Thymus (tissue), 11 donors: ENCODE measurements around the gene JAM3. TPM values are rescaled to one million over a fixed set of nuclear protein-coding genes. Genes with fewer than 3 reads are reported as not detected.

Source experiments
- DNase-seq, 9 donors: peaks; one replicate each; pipeline ENCODE4 v3.0.0-alpha.2; 2013; ENCODE audit warnings: low spot score in 9 of 9, low read depth in 6 of 9, missing footprints in 1 of 9
- H3K27ac ChIP-seq, 2 donors: one replicate each; pipeline ENCODE4 v1.5.1; 2013; ENCODE audit warnings: control low read depth in 1 of 2, low read depth in 1 of 2, low read length in 1 of 2, mild to moderate bottlenecking in 1 of 2, moderate library complexity in 1 of 2
- H3K27me3 ChIP-seq, 2 donors: one replicate each; pipeline ENCODE4 v1.5.1; 2013; ENCODE audit warnings: low read length in 1 of 2; ENCODE audit not compliant: control insufficient read depth in 2 of 2, insufficient read depth in 1 of 2
- H3K36me3 ChIP-seq, 2 donors: one replicate each; pipeline ENCODE4 v1.5.1; 2013; ENCODE audit warnings: low read length in 1 of 2, mild to moderate bottlenecking in 1 of 2, moderate library complexity in 1 of 2; ENCODE audit not compliant: control insufficient read depth in 2 of 2, insufficient read depth in 2 of 2
- H3K4me1 ChIP-seq, 2 donors: one replicate each; pipeline ENCODE4 v1.5.1; 2013; ENCODE audit warnings: low read length in 2 of 2; ENCODE audit not compliant: control insufficient read depth in 2 of 2, insufficient read depth in 2 of 2
- H3K4me3 ChIP-seq, 2 donors: one replicate each; pipeline ENCODE4 v1.5.1; 2013; ENCODE audit warnings: low read length in 2 of 2, control low read depth in 1 of 2, mild to moderate bottlenecking in 1 of 2
- H3K9me3 ChIP-seq, 2 donors: one replicate each; pipeline ENCODE4 v1.5.1; 2013; ENCODE audit warnings: low read length in 1 of 2, mild to moderate bottlenecking in 1 of 2; ENCODE audit not compliant: control insufficient read depth in 2 of 2, insufficient read depth in 1 of 2
- WGBS: extraction: QIAGEN DNeasy Blood & Tissue Kit; methylation state at CpG from one replicate; pipeline ENCODE4 v1.1.7; 2013; 5-methylcytosine and 5-hydroxymethylcytosine counted together
- polyA plus RNA-seq: library from polyadenylated mRNA; stranded (reverse); fragments of 200-250 nt; gene quantifications from one replicate; pipeline ENCODE4 v1.2.3, GENCODE V29; 2013
- total RNA-seq: library from RNA; stranded (reverse); fragments of 120-200 nt; gene quantifications from one replicate; pipeline ENCODE4 v1.2.4, GENCODE V29; 2013
- donor health status: healthy.

The JAM3 gene
- total and polyA plus RNA-seq, 2 donors: 15.8 to 19.3 TPM

DNA sequence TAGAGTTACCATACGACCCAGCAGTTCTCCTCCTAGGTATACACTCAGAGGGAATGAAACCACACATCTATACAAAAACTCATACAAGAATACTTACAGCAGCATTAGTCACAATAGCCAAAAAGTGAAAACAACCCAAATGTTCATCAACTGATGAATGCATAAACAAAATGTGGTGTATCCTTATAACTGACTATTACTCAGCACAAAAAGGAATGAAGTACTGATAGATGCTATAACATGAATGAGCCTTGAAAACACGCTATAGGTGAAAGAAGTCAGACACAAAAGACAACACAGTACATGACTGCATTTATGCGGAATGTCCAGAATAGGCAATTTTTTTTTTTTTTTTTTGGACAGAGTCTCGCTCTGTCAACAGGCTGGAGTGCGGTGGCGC, 131.8 kb downstream of the JAM3 start:
- WGBS: 98% methylated on average over 6 of the region's 6 CpGs
- no peaks in the 10 kb centered on the region for H3K4me1 ChIP-seq
- no peak overlapping the region for H3K4me3 ChIP-seq
- H3K27ac ChIP-seq: no peak overlapping the region
- no peaks in the 10 kb centered on the region for H3K9me3 ChIP-seq
- no peak for DNase-seq
- H3K27me3 ChIP-seq: no peaks in the 10 kb centered on the region
- H3K36me3 ChIP-seq: peaks cover 34 to 70% of the 10 kb centered on the region in 2 donors

Other genes starting within 250 kb of the JAM3 start
- gene SPATA19, start 223.6 kb upstream of the JAM3 start, total RNA-seq: not detected
- 0.05 TPM for gene SPATA19, start 223.6 kb upstream of the JAM3 start, polyA plus RNA-seq
- gene IGSF9B, start 112.1 kb upstream of the JAM3 start, total RNA-seq: 1.8 TPM
- gene IGSF9B, start 112.1 kb upstream of the JAM3 start, polyA plus RNA-seq: 1.6 TPM
- 24.4 TPM for gene NCAPD3, start 154.9 kb downstream of the JAM3 start, total RNA-seq
- 7.2 TPM for gene NCAPD3, start 154.9 kb downstream of the JAM3 start, polyA plus RNA-seq
- gene VPS26B, start 155.6 kb downstream of the JAM3 start, total RNA-seq: 33.1 TPM
- 27.3 TPM for gene VPS26B, start 155.6 kb downstream of the JAM3 start, polyA plus RNA-seq
- gene THYN1, start 184.3 kb downstream of the JAM3 start, total RNA-seq: 117 TPM
- gene THYN1, start 184.3 kb downstream of the JAM3 start, polyA plus RNA-seq: 78.4 TPM
- gene ACAD8, start 184.5 kb downstream of the JAM3 start, total RNA-seq: 17.5 TPM
- gene ACAD8, start 184.5 kb downstream of the JAM3 start, polyA plus RNA-seq: 37.9 TPM
- 0.71 TPM for gene GLB1L3, start 207.3 kb downstream of the JAM3 start, total RNA-seq
- gene GLB1L3, start 207.3 kb downstream of the JAM3 start, polyA plus RNA-seq: 1.8 TPM